GM21423 (cell line): Measurements from ENCODE around the gene VASH1.
"Not testable (repeated sequence)": the region's sequence is repeated elsewhere in the genome, so short reads cannot be mapped to it uniquely, and the experiment has no call there.

Experiments used
- ATAC-seq: cut with Tn5 transposase; IDR thresholded peaks from one replicate; pipeline ENCODE4 v1.9.1; 2021; ENCODE audit warnings: mild to moderate bottlenecking, moderate library complexity; ENCODE audit not compliant: unreplicated experiment

VASH1 gene

GRCh38 chr14:76761136-76761959, at the start of gene VASH1:
Gene VASH1 (plus strand): TSS chr14:76761468. CDS start chr14:76762822, 1,354 bp downstream.
- ATAC-seq, result peak; percentile 89

GRCh38 chr14:76713121-76713520, 48.1 kb upstream of the VASH1 start:
- no peak for ATAC-seq

GRCh38 chr14:76714470-76714869, 46.8 kb upstream of the VASH1 start:
- ATAC-seq, result no peak

- no peak for ATAC-seq
Measured at GRCh38 chr14:76715101-76715500, 46.2 kb upstream of the VASH1 start.

DNA sequence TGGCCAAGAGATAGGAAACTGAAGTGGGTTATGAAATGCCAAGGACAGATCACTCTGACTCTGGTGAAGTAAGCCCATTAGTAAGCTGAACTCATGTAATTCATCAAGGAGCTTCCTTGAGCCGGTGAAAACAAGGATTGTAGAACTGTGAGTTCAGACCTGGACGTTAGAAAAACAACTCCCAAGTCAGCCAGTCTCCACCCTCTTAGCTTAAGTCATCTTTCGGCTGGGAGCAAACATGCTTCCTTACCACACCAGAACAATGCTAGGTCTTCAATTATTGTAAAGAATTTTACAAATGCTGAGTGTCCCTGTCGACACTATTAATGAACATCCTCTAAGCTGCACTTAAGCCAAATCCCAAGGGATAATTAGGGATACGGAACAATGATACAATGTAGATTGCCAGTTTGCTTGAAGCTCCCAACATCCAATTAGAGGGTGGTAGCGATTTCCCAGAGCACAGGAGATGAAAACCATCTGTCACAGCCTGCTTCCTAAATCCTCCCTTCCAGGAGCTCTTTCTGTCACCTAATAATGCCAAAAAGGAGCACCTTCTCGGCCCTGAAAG, 45.7 kb upstream of the VASH1 start:
- ATAC-seq, result no peak

DNA sequence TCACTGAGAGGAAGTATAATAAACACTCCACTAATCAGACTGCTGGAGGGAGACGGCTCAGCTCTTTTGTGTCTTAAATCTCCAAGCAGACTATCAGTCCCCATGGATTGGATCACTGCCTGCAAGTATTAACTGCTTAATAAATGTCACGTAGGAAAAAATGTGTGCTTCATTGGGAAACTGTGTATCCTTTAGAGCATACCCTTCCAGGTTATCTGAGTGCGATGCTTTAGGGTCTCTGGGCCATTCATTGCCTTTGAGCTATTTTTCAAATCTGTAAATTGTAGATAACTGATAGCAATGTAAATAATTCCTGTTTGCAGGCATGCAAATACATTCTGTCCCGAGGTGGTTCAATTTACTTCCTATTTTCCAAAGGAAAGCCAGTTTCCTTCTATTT, 45.0 kb upstream of the VASH1 start:
- ATAC-seq, result no peak

GRCh38 chr14:76717508-76718290, 43.6 kb upstream of the VASH1 start:
- no peak for ATAC-seq

DNA sequence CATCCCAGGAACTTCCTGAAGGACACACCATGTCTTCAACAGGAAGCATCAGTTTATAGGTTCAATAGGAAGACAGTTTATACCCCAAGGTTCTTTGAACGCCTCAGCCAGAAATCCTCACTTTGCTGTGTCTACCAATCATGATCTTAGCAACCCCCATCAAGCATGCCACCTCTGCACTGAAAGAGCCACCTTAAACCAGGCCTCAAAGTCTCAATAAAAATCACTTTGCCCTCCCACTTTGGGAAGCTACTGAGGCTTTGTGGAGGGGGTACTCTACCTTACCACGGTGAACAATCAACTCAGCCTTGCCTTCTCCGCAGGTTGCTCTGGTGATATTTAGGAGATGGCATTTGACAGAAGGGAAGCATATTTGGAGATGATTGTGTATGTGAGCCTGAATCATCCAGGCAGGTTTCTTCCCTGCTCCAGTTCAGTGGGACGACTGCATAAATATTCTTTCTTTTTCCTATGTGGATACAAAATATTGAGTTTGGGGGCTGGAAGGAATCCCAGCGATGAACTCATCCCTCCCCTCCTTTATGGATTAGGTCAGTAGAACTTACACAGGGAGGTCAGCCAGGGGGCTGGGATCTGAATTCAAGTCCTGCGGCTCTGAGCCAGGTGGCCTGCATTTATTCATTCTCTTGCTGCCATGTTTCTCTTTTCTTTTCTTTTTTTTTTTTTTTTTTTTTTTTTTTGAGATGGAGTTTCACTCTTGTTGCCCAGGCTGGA, 42.8 kb upstream of the VASH1 start:
- ATAC-seq, result no peak

GRCh38 chr14:76719666-76720065, 41.6 kb upstream of the VASH1 start:
- ATAC-seq, result no peak

DNA sequence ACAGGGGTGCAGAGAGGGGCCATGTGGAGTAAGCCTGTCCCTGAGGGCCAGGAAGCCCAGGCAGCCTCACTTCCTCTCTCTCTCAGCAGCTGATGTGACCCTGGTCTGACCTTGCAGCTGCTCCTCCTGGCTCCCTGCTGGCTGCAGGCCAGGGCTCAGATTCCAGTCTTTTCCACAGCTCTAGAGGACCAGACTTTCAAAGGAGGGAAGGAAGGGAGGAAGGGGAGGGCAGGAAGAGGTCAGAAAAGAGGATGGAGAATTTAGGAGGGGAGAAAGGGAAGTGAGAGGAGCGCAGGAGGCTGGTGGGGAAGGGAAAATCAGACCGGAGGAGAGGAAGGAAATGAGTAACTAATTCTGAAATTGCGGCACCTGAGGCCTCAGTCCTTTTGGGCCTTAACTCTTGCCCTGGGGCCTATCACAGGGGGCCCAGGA, 40.9 kb upstream of the VASH1 start:
- no peak for ATAC-seq

GRCh38 chr14:76721506-76721905, 39.8 kb upstream of the VASH1 start:
- ATAC-seq, result not testable (repeated sequence)

DNA sequence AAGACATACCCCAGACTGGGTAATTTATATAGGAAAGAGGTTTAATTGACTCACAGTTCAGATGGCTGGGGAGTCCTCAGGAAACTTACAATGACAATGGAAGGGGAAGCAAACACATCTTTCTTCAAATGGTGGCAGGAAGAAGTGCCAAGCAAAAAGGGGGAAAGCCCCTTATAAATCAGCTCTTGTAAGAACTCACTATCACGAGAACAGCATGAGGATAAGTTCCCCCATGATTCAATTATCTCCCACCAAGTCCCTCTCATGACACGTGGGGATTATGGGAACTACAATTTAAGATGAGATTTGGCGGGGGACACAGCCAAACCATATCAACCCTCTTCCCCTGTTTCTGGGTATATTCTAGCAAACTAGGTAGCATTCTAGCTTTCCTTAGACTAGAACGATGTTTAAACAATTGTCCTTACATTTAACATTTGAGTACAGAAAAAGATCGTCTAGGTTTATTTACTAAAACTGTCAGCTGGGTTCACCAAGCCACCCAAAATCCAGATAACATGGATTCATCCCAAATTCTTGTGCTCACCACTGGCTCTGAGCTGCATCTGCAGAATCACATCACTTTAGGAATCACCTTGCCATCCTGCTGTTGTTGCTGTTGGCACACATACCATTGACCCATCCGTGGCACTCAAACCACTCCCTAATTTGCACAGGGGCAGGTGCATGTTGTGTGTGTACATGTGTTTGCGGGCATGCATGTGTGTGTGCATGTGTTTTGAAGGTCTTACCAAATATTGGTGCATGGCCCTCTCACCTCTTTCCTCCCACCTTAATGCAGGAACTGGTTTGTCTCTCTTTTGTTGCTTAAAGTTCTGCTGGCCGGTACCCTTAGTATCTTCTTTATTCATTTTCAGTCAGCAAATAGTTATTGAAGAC, 36.4 kb upstream of the VASH1 start:
- ATAC-seq, result no peak

DNA sequence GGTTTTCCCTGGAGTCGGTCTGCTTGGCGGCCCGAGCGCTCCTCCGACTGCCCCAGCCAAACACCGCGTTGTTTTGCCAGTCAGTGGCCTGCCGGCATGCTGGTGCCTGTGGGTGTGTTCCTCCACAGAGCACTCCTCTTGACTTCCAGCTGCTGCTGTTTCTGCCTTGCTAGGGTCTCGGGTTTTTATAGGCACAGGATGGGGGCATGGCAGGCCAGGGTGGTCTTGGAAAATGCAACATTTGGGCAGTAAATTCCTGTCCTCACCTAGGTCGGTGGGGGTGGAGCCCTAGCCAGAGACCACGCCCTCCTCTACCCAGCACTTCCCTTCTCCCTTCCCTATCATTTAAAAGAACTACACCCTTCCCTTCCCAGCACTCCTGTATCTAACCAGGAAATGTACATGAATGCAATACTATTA, 34.7 kb upstream of the VASH1 start:
- no peak for ATAC-seq

DNA sequence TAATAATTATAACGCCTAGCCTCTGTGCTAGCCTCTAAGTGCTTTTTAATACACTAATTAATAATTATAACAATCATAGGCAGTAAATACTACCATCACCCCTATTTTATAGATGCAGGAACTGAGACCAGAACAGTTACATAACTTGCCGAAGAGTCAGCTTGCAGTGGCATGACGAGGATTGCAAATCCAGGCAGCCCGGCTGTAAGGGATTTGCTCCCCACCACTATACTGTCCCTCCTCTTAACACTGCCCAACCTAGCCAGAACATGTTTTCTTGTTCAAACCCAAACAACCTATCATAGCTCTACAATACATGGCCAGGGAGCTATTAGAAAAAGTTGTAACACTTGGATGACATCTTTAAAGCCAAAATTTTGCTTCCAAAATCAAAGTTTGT, 33.9 kb upstream of the VASH1 start:
- no peak for ATAC-seq

DNA sequence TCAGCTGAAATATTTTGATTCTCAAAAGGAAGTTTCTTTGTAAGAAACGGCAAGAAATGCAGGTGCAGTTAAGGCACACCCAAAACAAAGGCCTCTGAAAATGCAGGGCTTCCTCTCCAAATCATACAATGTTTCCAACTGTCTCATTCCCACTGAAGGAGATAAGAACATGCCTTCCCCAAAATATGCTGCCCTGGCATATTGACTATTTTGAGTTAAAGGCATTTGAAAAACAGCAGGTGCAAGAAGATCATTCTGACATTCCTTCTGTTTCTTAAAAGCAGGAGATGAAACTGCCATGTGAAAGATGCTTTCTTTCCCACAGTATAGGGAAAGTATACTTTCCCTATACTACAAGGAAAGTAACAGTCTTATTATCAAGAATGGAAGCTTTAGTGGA, 33.4 kb upstream of the VASH1 start:
- no peak for ATAC-seq

- ATAC-seq, result no peak
Measured at GRCh38 chr14:76729258-76729657, 32.0 kb upstream of the VASH1 start.

DNA sequence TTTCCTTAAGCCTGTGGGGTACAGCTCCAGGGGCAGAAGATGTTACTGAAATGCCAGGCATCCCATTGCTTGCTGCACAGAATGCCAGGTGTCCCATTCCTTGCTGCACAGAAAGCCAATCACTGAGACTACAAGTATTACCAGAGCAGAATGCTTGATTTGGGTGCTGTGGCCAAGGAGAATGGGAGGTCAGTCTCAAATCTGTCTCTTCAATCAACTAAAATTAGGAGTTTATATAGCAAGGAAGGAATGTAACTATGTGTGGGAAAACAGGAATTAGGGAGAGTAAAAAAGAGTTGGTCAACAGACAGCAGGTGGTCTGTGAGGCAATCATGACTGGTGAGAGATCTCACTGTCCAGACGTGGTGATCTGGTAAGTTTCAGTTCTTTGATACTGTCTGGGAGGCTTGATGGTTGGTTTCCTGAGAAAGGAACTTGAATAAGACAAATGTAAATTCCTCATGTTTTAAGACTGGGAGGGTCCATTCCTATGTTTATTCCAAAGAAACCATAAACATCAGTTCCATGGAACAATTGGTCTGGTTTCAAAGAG, 31.2 kb upstream of the VASH1 start:
- no peak for ATAC-seq

- not testable (repeated sequence) for ATAC-seq
Measured at GRCh38 chr14:76734501-76734900, 26.8 kb upstream of the VASH1 start.

DNA sequence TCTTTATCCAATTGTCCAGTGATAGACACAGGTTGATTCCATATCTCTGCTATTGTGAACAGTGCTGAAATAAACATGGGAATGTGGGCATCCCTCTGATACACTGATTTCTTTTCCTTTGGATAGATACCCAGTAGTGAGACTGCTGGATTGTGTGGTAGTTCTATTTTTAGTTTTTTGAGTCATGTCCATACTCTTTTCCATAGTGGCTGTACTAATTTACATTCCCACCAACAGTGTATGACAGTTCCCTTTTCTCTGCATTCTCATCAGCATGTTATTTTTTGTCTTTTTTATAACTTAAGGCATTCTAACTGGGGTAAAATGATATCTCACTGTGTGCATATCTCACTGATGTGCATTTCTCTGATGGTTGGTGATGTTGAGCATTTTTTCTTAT, 24.8 kb upstream of the VASH1 start:
- ATAC-seq, result no peak

GRCh38 chr14:76741074-76741473, 20.2 kb upstream of the VASH1 start:
- ATAC-seq, result no peak
